ENCODE measurements around the gene HMGN3. TPM values are rescaled to one million over a fixed set of nuclear protein-coding genes. Genes with fewer than 3 reads are reported as not detected.

HMGN3 gene
- polyA plus RNA-seq (2013, experiment 1 of 4): 175 TPM
- polyA plus RNA-seq (2013, experiment 2 of 4): 171 TPM
- 163 TPM for polyA plus RNA-seq (2013, experiment 3 of 4)
- polyA plus RNA-seq (2013, experiment 4 of 4): 189 TPM

DNA sequence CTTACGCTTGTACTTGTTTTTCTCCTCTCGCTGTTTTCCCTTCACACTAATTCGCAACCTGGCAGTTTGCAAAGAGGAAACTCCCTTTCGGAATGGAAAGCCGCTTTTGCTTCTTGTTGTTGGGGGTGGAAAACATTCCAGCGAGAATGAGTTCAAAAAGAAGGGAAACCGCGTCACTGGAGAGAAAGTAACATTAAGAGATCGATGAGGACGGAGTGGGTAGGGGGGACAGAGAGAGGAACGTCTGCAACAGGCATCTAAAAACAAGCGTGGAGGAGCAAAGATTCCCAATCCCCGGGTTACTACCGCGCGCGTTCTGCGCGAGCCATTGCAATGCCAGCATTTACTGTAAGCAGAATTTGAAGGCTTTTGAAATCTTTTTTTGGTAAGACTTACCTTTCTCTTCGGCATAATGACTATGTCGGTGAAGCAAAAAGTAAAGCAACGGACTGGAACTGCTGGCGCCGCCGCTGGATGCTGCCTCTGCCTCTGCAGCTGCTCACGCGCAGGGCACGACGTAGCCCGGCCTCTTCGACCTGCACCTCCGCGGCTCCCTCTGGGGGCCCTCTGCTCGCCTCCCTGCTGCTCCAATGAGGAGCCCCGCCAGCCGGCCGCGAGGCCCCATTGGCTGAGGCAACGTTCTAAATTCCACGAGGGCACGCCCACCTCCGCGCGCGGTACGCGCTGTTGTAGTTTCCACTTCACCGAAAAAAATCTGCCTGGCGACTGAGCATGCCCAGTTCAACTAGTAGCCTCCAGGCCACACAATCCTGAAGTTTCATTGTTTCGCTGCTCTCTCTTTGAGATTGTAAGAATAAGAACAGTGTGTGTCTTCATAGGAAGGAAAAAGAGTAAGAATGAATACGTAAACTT, at the start of gene HMGN3:
Gene HMGN3, minus strand, starts transcription at position 533 of the 873 bp plus-strand sequence.
- 1 to 3% methylated on average over 49 to 50 of the region's 51 CpGs for WGBS, 2 experiments
- peak within 1 kb of the TSS; percentile 82 for H3K27ac ChIP-seq (ENCODE audit: insufficient read depth, low read depth, low read length, poor library complexity, severe bottlenecking)
- H3K4me1 ChIP-seq (ENCODE audit: control insufficient read depth, insufficient read depth, low read length): no peaks in the 10 kb centered on the region
- H3K4me3 ChIP-seq (ENCODE audit: insufficient read depth, low read depth, low read length): peak within 1 kb of the TSS; percentile 78
- H3K9me3 ChIP-seq (ENCODE audit: control insufficient read depth, low read length): no peaks in the 10 kb centered on the region
- H3K36me3 ChIP-seq (ENCODE audit: control insufficient read depth, insufficient read depth, low read length): no peaks in the 10 kb centered on the region
- no peaks in the 10 kb centered on the region for H3K27me3 ChIP-seq (ENCODE audit: control insufficient read depth, insufficient read depth, low read length, poor library complexity, severe bottlenecking)

DNA sequence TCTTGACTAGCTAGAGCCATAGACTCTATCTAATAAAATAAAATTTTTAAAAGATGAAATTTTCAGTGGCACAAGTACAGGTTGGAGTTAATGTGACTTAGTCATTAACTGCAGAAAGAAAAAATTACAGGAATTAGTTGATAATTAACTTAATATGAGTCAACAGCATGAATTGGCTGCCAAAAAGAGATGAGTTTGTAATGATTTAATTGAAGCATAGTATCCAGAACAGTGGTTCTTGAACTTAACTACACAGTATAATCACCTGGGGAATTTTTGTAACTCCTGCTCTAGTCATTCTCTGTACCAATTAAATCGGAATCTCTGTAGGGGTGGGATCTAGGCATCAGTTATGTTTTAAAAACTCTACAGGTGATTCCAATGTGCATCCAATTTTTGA, 46.3 kb upstream of the HMGN3 start:
- WGBS, 2 experiments: 88 to 100% methylated on average over 1 of the region's 1 CpG
- no peaks in the 10 kb centered on the region for H3K4me1 ChIP-seq (ENCODE audit: control insufficient read depth, insufficient read depth, low read length)
- no peaks in the 10 kb centered on the region for H3K36me3 ChIP-seq (ENCODE audit: control insufficient read depth, insufficient read depth, low read length)
- no peaks in the 10 kb centered on the region for H3K27me3 ChIP-seq (ENCODE audit: control insufficient read depth, insufficient read depth, low read length, poor library complexity, severe bottlenecking)
- H3K9me3 ChIP-seq (ENCODE audit: control insufficient read depth, low read length): no peaks in the 10 kb centered on the region
- H3K4me3 ChIP-seq (ENCODE audit: insufficient read depth, low read depth, low read length): no peak overlapping the region
- no peak overlapping the region for H3K27ac ChIP-seq (ENCODE audit: insufficient read depth, low read depth, low read length, poor library complexity, severe bottlenecking)

DNA sequence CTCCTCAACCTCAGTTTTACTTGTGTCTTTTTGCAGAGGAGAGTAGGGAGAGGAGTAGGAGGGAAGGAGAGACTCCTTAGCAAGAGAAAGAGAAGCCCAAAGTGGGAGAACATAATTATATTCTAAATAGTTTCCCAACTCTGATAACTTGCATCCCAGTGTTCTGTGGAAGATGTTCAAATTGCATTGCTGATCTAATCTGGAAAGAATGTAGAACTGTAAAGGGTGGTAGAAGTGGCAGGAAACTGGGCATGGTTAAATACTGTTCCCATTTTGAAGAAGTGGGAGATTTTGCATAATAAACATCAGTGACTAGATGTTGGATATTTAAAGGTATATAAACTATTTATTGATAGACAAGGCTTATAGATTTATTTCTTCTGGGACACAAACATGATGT, 42.6 kb upstream of the HMGN3 start:
- Histone ChIP-seq H3K4me3 (ENCODE audit: insufficient read depth, low read depth, low read length) (no peak overlapping the region), H3K36me3 (ENCODE audit: control insufficient read depth, insufficient read depth, low read length) (no peaks in the 10 kb centered on the region), H3K4me1 (ENCODE audit: control insufficient read depth, insufficient read depth, low read length) (no peaks in the 10 kb centered on the region), H3K27ac (ENCODE audit: insufficient read depth, low read depth, low read length, poor library complexity, severe bottlenecking) (no peak overlapping the region), H3K27me3 (ENCODE audit: control insufficient read depth, insufficient read depth, low read length, poor library complexity, severe bottlenecking) (no peaks in the 10 kb centered on the region), H3K9me3 (ENCODE audit: control insufficient read depth, low read length) (no peaks in the 10 kb centered on the region)

DNA sequence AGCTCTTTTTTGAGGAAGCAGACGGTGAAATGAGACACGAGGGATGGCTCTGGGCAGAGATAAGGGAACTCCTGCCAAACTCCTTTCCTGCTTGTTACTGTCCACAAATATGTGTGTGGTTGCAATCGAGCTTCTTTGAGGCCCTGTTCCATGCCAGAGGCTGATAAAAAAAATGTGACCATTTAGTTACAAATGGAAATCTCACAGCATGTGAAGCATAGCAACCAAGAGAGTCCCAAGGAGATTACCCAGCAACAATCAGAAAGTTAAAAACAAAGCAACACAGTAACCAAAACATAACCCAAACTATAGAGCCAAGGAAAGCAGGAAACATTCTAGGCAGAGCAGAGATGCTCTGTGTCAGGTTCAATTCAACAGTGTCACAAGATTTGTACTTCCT, 35.4 kb upstream of the HMGN3 start:
- H3K27me3 ChIP-seq (ENCODE audit: control insufficient read depth, insufficient read depth, low read length, poor library complexity, severe bottlenecking): no peaks in the 10 kb centered on the region
- no peak overlapping the region for H3K4me3 ChIP-seq (ENCODE audit: insufficient read depth, low read depth, low read length)
- H3K4me1 ChIP-seq (ENCODE audit: control insufficient read depth, insufficient read depth, low read length): no peaks in the 10 kb centered on the region
- 85 to 87% methylated on average over 3 of the region's 3 CpGs for WGBS, 2 experiments
- no peaks in the 10 kb centered on the region for H3K36me3 ChIP-seq (ENCODE audit: control insufficient read depth, insufficient read depth, low read length)
- no peak overlapping the region for H3K27ac ChIP-seq (ENCODE audit: insufficient read depth, low read depth, low read length, poor library complexity, severe bottlenecking)
- H3K9me3 ChIP-seq (ENCODE audit: control insufficient read depth, low read length): no peaks in the 10 kb centered on the region

DNA sequence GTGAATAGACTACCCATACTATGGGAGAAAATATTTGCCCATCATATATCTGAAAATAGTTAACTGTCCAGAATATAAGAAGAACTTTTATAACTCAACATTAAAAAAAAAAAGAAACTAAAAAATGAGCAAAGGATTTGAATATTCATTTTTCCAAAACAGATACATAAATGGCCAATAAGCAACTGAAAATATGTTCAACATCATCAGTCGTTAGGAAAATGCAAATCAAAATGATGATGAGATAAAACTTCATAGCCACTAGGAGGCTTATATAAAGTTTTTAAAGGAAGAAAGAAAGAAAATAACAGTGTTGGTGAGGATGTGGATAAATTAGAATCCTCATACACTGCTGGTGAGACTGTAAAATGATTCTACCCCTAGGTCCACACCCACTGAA, 32.6 kb upstream of the HMGN3 start:
- no peaks in the 10 kb centered on the region for H3K27me3 ChIP-seq (ENCODE audit: control insufficient read depth, insufficient read depth, low read length, poor library complexity, severe bottlenecking)
- WGBS, 2 experiments: 92 to 100% methylated on average over 1 of the region's 1 CpG
- no peaks in the 10 kb centered on the region for H3K36me3 ChIP-seq (ENCODE audit: control insufficient read depth, insufficient read depth, low read length)
- no peaks in the 10 kb centered on the region for H3K9me3 ChIP-seq (ENCODE audit: control insufficient read depth, low read length)
- no peak overlapping the region for H3K4me3 ChIP-seq (ENCODE audit: insufficient read depth, low read depth, low read length)
- H3K4me1 ChIP-seq (ENCODE audit: control insufficient read depth, insufficient read depth, low read length): no peaks in the 10 kb centered on the region
- H3K27ac ChIP-seq (ENCODE audit: insufficient read depth, low read depth, low read length, poor library complexity, severe bottlenecking): no peak overlapping the region

DNA sequence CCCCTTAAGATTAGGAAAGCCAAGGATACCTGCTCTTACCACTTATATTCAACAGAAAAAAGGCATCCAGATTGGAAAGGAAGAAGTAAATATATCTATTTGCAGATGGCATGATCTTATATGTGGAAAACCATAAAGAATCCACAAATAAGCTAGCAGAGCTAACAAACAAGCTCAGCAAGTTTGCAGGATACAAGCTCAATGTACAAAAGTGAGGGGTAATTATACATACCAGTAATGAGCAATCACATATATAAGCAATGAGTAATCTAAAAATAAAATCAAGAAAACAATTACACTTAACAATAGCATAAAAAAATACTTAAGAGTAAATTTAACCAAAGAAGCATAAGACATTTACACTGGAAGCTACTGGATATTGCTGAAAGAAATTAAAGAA, 31.6 kb upstream of the HMGN3 start:
- Histone ChIP-seq H3K4me1 (ENCODE audit: control insufficient read depth, insufficient read depth, low read length) (no peaks in the 10 kb centered on the region), H3K27me3 (ENCODE audit: control insufficient read depth, insufficient read depth, low read length, poor library complexity, severe bottlenecking) (no peaks in the 10 kb centered on the region), H3K27ac (ENCODE audit: insufficient read depth, low read depth, low read length, poor library complexity, severe bottlenecking) (no peak overlapping the region), H3K36me3 (ENCODE audit: control insufficient read depth, insufficient read depth, low read length) (no peaks in the 10 kb centered on the region), H3K4me3 (ENCODE audit: insufficient read depth, low read depth, low read length) (no peak overlapping the region), H3K9me3 (ENCODE audit: control insufficient read depth, low read length) (no peaks in the 10 kb centered on the region)

DNA sequence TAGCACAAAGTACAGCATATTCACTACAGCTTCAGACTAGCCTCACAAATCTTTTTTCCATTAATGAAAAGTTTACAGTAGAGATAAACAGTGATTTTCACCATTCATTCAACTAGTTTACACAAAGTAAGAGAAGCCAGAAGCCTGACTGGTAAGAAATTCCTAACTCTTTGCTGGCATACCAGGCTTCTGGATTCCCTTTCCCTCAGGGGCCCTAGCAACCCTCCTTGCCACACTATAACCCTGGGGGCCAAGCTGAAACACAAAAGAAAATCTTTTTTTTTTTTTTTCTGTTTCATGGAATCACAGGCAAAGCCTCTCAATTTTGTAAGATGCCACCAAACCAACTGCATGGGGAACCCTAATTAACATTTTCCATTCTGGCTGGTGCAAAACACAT, 28.9 kb upstream of the HMGN3 start:
- H3K27ac ChIP-seq (ENCODE audit: insufficient read depth, low read depth, low read length, poor library complexity, severe bottlenecking): no peak overlapping the region

DNA sequence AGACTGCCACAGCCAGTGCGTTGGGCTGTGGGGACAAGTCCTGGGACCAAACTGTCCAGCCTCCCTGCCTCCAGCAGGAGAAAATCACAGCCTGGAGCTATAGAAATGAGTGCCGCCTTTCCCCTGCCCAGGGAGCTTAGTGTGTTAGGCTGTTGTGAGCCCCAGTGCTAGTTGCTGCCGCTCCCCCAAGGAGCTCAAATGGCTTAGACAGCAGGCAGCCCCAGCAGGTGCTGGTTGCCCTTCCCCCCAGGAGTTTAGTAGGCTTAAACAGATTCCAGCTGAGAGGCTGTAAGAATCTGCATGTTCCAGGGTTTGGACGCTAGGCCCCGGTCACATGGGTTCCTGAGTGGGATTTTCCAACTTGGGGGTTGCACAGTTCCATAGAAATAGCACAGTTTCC, 27.2 kb upstream of the HMGN3 start:
- no peaks in the 10 kb centered on the region for H3K27me3 ChIP-seq (ENCODE audit: control insufficient read depth, insufficient read depth, low read length, poor library complexity, severe bottlenecking)
- 59 to 63% methylated on average over 5 of the region's 5 CpGs for WGBS, 2 experiments
- H3K4me3 ChIP-seq (ENCODE audit: insufficient read depth, low read depth, low read length): no peak overlapping the region
- H3K36me3 ChIP-seq (ENCODE audit: control insufficient read depth, insufficient read depth, low read length): no peaks in the 10 kb centered on the region
- no peaks in the 10 kb centered on the region for H3K9me3 ChIP-seq (ENCODE audit: control insufficient read depth, low read length)
- H3K4me1 ChIP-seq (ENCODE audit: control insufficient read depth, insufficient read depth, low read length): no peaks in the 10 kb centered on the region
- H3K27ac ChIP-seq (ENCODE audit: insufficient read depth, low read depth, low read length, poor library complexity, severe bottlenecking): no peak overlapping the region

More for the DNA sequence above, 28.9 kb upstream of the HMGN3 start:
- H3K9me3 ChIP-seq (ENCODE audit: control insufficient read depth, low read length): no peaks in the 10 kb centered on the region
- H3K4me1 ChIP-seq (ENCODE audit: control insufficient read depth, insufficient read depth, low read length): no peaks in the 10 kb centered on the region
- H3K27me3 ChIP-seq (ENCODE audit: control insufficient read depth, insufficient read depth, low read length, poor library complexity, severe bottlenecking): no peaks in the 10 kb centered on the region
- no peaks in the 10 kb centered on the region for H3K36me3 ChIP-seq (ENCODE audit: control insufficient read depth, insufficient read depth, low read length)
- no peak overlapping the region for H3K4me3 ChIP-seq (ENCODE audit: insufficient read depth, low read depth, low read length)

DNA sequence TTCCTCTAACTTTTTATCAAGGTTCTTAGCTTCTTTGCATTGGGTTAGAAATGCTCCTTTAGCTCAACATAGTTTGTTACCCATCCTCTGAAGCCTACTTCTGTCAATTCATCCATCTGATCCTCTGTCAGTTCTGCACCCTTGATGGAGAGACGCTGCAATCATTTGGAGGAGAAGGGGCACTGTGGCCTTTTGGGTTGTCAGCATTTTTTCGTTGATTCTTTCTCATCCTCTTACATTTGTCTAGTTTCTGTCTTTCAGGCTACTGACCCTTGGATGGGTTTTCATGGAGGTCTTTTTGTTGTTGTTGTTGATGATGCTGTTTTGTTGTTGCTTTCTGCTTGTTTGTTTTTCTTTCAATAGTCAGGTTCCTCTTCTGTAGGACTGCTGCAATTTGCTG, 26.3 kb upstream of the HMGN3 start:
- no peaks in the 10 kb centered on the region for H3K9me3 ChIP-seq (ENCODE audit: control insufficient read depth, low read length)
- 88 to 100% methylated on average over 2 of the region's 2 CpGs for WGBS, 2 experiments

DNA sequence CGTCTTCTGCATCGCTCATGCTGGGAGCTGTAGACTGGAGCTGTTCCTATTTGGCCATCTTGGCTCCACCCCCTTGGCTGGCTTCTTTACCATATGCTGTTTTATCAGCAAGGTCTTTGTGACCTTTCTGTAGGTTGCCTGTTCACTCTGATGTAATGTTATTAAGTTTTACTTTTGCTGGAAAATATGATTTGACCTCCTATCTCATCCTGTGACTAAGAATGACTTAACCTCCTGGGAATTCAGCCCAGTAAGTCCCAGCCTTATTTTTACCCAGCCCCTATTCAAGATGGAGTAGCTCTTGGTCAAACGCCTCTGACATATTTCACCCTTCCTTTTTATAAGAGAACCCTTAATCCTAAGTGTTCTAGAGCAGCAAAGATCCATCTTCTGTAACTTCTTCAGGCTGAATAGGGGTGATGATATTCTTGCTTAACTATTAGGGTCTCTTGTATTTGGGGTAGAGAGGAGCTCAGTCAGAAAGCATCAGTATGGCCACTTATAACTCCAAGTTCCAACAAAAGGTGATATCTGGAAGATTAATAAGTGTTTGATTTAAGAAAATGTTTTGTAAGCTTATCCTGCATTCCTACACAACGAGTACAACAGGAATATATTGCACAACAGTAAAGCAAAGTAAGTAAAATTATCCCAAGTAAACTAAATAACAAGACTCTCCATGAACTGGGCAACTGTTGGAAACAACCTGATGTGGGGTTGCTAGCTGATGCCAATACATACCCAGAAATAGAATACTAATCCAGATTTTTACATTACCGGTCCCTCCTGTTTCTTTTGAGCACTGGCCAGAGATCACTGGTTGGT, 23.1 kb upstream of the HMGN3 start:
- no peak overlapping the region for H3K27ac ChIP-seq (ENCODE audit: insufficient read depth, low read depth, low read length, poor library complexity, severe bottlenecking)
- H3K4me3 ChIP-seq (ENCODE audit: insufficient read depth, low read depth, low read length): no peak overlapping the region
- no peaks in the 10 kb centered on the region for H3K9me3 ChIP-seq (ENCODE audit: control insufficient read depth, low read length)
- H3K36me3 ChIP-seq (ENCODE audit: control insufficient read depth, insufficient read depth, low read length): no peaks in the 10 kb centered on the region
- H3K4me1 ChIP-seq (ENCODE audit: control insufficient read depth, insufficient read depth, low read length): no peaks in the 10 kb centered on the region
- WGBS, 2 experiments: 74 to 96% methylated on average over 3 to 5 of the region's 5 CpGs
- no peaks in the 10 kb centered on the region for H3K27me3 ChIP-seq (ENCODE audit: control insufficient read depth, insufficient read depth, low read length, poor library complexity, severe bottlenecking)

More for the DNA sequence above, 26.3 kb upstream of the HMGN3 start:
- Histone ChIP-seq H3K36me3 (ENCODE audit: control insufficient read depth, insufficient read depth, low read length) (no peaks in the 10 kb centered on the region), H3K27ac (ENCODE audit: insufficient read depth, low read depth, low read length, poor library complexity, severe bottlenecking) (no peak overlapping the region), H3K27me3 (ENCODE audit: control insufficient read depth, insufficient read depth, low read length, poor library complexity, severe bottlenecking) (no peaks in the 10 kb centered on the region), H3K4me1 (ENCODE audit: control insufficient read depth, insufficient read depth, low read length) (no peaks in the 10 kb centered on the region), H3K4me3 (ENCODE audit: insufficient read depth, low read depth, low read length) (no peak overlapping the region)

Data from ectodermal cell (in vitro differentiated cells).